Dermis microvascular lymphatic vessel endothelial cell (primary cell): ENCODE data around the gene PROZ. TPM values are rescaled to one million over a fixed set of nuclear protein-coding genes. Genes with fewer than 3 reads are reported as not detected.

Experiments used
- DNase-seq, 2 donors: peaks; one replicate each; pipeline versions ENCODE4 v3.0.0 to v3.0.0-alpha.2; 2010; ENCODE audit warnings: low read depth in 2 of 2
- total RNA-seq: library from RNA; depleted of rRNA; stranded (reverse); fragments of >200 nt; gene quantifications from 2 replicates; pipeline ENCODE4 v1.2.1, GENCODE V29; 2014

PROZ gene
- total RNA-seq, 1 donor from 2014 or later: not detected

DNA sequence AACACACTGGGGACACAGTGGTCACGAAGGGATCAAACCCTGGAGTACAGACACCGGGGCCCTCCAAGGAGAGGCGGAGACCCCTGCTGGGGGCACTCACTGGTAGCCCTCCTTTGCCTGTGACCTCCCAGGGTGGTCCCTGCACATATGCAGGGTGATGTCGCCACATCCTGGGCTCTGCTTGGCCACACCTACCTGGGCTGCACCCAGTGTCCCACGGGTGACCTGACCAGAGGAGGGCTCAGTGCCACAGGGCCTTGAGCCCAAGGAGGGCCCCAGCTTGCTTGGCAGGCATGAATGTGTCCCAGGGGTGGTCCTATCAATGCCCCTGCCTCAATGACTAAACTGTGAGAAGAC, 45.9 kb downstream of the PROZ start:
- no peak for DNase-seq

GRCh38 chr13:113205428-113205931, 47.0 kb downstream of the PROZ start:
- peak; percentile 70 to 72 for DNase-seq

DNA sequence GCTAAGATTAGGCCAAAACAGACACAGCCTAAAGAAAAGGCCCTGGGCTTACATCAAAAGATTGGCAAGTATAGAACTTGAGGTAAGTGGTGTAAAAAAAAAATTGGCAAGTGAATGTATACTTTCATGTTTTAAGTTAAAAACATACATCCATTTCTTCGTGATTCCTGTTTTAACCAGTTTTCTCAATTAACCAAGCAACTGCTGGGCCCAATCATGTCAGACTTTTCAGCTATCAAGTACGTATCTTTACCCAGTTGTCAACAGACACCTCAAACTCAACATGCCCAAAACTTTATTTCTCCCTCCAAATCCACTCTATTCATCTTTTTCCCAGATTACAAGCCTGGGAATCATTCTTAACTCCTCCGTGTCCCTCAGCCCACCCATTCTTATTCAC, 49.0 kb downstream of the PROZ start:
- DNase-seq: no peak

DNA sequence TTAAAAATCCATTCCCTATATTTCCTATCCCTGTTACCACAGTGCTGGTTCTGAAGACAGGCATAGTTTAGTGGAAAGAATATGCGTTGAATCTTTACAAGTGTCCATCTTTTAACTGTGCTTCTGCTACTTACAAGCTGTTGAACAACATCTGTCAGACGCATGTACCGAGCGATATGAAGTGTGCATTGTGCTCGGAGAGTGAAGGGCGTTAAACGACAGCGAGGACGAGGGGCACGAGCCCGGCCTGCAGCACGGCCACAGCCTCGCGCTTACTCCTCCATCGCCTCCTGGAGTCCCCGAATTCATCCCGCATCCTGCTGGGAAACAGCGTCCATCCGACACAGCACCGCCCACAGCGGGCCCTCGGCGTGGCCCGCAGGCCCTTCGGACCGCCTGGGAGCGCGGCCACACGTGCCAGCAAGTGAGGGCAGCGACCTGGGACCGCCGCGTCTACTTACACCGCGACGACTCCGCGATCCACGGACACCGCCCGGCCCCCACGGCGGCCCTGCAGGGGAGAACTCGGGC, 49.5 kb downstream of the PROZ start:
- DNase-seq: peak in 1 of 2 donors; percentile 68

GRCh38 chr13:113208421-113209335, 50.2 kb downstream of the PROZ start, which contains the start of gene PCID2:
Gene PCID2, minus strand, starts transcription at chr13:113208669. Its CDS starts 35 bp downstream, at chr13:113208634.
- DNase-seq: peak; percentile 71 to 90

GRCh38 chr13:113209336-113209758, 50.9 kb downstream of the PROZ start, which contains the start of gene CUL4A:
Gene CUL4A, plus strand, starts transcription at chr13:113209613. Its CDS starts 15 bp downstream, at chr13:113209628.
- DNase-seq: peak in 1 of 2 donors; percentile 69

GRCh38 chr13:113209759-113210421, 51.4 kb downstream of the PROZ start:
- peak in 1 of 2 donors; percentile 52 for DNase-seq

DNA sequence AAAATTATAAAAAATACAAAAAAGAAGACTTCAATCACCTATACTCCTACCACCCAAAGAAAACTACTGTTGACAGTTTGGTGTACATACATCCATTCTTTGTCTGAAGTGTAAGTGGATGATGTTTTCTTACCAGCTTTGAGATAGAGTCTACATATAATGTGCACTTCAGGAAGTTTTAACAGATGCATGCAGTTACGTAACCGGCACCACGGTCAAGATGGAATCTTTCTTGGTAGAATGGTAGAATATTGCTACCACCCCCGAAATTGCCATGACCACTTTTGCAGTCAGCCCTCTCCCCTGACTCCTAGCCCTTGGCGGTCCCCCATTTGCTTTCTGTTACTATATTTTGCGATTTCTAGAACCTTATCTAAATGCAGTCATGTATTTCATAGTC, 52.4 kb downstream of the PROZ start:
- no peak for DNase-seq

GRCh38 chr13:113211774-113212173, 53.3 kb downstream of the PROZ start:
- DNase-seq: no peak

DNA sequence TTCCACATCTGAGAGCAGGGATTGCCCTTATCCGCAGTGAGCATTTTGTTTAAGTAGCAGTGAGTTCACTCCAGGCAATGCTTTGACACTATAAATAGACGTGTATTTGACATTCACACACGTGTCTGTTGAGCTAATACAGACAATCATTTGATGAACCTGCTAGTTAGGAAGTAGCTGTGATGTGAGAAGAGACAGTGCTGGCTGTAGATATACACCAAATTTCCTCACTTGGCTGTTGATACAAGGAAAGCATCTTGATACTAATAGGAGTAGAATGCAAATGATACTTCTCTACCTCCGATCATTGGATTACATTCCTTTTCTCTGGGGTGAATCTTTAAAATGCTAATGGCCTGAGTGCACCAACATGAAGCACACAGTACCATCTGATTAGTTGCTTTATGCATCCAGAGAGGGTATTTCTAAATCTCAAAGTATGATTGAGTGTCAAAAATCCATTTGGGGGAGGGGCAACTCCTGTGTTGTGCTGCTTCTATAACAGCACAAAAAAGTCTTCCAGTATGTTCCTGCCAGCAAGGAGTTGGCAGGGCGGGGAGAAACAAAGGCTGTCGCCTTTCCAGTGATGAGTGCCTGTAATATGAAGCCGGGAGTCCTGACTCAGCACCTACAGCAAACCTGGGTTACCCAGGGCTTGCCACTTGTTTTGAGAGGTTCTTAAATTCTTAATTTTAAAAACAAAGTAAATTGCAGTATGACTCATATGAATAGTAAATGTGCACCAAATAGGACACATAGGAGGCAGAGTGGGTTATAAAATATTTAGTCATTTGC, 58.0 kb downstream of the PROZ start:
- DNase-seq: peak in 1 of 2 donors; percentile 58

- no peak for DNase-seq
Measured at GRCh38 chr13:113218586-113218985, 60.1 kb downstream of the PROZ start.

GRCh38 chr13:113219256-113219940, 61.0 kb downstream of the PROZ start:
- DNase-seq: no peak

DNA sequence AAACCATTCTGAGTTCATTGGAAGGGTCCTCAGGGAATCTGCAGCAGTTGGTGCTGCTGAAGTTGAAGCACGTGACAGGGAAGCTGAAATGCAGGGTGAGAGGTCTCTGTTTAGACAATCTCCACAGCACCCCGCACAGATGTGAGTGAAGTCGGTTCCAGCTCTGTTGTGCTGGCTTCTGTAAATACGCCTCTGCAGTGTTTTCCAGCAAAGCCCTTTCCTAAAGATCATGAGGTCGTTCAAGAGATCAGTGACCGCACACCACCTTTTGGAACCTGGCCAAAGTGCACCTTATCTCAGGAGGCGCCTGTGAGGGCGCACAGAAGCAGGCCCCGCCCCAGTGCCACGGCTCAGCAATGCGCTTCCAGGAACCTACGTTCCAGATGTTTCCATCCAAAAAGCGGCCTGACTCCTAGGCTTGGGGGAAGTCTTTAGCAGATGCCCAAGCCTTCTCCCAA, 61.7 kb downstream of the PROZ start:
- no peak for DNase-seq

DNA sequence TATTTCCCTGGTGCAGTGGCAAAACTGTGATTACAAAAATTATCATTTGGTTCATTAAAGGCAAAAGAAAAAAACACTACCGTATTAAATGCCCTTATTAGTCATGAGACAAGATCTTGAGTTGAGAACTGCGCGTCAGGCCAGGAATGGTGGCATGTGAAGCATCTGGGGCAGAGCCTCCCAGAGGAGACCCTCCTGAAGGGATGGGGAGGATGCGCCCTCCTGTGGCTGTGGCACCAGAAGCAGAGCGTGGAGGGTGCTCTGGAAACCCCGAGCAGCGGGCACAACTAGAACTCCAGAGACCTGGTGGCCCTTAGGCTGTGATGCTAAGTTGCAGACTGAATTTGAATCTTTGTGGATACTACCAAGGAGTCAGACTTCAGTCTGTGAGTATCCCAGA, 62.4 kb downstream of the PROZ start:
- peak in 1 of 2 donors; percentile 15 for DNase-seq

Other genes with a start within 250 kb of the PROZ start
- gene MCF2L, start 189.4 kb upstream of the PROZ start, total RNA-seq: 8.0 and 11.5 TPM in 2 replicates
- not detected in 2 replicates for gene F7, start 52.9 kb upstream of the PROZ start, total RNA-seq
- gene F10, start 35.8 kb upstream of the PROZ start, total RNA-seq: not detected in 2 replicates
- 42.6 and 51.0 TPM in 2 replicates for gene PCID2, start 50.0 kb downstream of the PROZ start, total RNA-seq
- 80.1 and 97.7 TPM in 2 replicates for gene CUL4A, start 51.0 kb downstream of the PROZ start, total RNA-seq
- gene LAMP1, start 138.6 kb downstream of the PROZ start, total RNA-seq: 174 and 270 TPM in 2 replicates
- gene GRTP1, start 205.5 kb downstream of the PROZ start, total RNA-seq: 0.26 and 1.0 TPM in 2 replicates